ENCODE results near the gene RENBP. TPM values are rescaled to one million over a fixed set of nuclear protein-coding genes. Genes with fewer than 3 reads are reported as not detected.
A peak's percentile ranks its signal among the peaks of the same experiment; 100 is the strongest.

Gene RENBP
- total RNA-seq, 1 donor from 2014 or later = 13.4 TPM

DNA sequence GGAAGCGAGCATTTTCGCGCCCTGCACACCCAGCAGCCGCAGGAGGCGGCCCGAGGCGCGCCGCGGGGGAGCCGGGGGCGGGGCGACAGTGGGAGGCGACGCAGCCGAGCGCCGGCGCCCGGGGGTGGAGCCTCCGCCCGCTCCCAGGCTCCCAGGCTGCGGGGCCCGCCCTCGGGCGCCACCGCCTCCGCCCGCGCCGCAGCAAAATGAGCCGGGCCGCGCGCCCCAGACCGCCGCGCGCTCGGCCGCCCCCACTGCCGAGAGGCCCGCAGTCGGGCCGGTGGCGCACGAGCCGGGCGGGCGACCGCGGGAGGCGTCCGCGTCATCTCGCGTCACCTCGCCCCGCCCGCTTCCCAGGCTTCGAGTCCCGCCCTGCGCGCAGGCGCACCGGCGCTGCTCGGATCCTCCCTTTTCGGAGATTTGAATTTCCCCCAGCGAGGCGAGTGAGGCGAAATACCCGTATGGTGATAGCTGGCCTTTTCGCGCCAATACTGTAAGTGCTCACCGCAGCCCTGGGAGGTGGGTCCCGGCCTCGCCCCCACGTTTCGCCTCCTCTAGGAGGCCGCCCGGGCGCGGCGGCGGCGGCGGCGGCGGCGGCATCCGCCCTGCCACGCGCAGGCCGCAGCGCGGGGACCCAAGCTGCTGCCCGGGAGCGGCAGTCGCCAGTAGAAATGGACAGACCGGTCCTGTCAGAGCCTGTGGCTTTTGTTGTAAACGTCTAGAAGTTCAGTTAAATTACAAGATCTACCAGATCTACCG is 28.1 kb upstream of the RENBP start, which contains the start of gene TMEM187:
TSS of gene TMEM187 (plus strand) at position 387 of the 759 bp plus-strand sequence. CDS start 9,309 bp downstream, outside the sequence.
- Mint-ChIP-seq H3K36me3 (ENCODE audit: low read depth) (no peaks in the 10 kb centered on the region), H3K27ac (ENCODE audit: unreplicated experiment) (peak within 1 kb of the TSS; percentile 100), H3K4me3 (ENCODE audit: unreplicated experiment) (peak within 1 kb of the TSS; percentile 100), H3K4me1 (ENCODE audit: low read depth) (peaks cover 44% of the 10 kb centered on the region), H3K9me3 (ENCODE audit: low read depth) (no peaks in the 10 kb centered on the region), H3K27me3 (ENCODE audit: low read depth) (no peaks in the 10 kb centered on the region)
- TF ChIP-seq, protein P1, sequence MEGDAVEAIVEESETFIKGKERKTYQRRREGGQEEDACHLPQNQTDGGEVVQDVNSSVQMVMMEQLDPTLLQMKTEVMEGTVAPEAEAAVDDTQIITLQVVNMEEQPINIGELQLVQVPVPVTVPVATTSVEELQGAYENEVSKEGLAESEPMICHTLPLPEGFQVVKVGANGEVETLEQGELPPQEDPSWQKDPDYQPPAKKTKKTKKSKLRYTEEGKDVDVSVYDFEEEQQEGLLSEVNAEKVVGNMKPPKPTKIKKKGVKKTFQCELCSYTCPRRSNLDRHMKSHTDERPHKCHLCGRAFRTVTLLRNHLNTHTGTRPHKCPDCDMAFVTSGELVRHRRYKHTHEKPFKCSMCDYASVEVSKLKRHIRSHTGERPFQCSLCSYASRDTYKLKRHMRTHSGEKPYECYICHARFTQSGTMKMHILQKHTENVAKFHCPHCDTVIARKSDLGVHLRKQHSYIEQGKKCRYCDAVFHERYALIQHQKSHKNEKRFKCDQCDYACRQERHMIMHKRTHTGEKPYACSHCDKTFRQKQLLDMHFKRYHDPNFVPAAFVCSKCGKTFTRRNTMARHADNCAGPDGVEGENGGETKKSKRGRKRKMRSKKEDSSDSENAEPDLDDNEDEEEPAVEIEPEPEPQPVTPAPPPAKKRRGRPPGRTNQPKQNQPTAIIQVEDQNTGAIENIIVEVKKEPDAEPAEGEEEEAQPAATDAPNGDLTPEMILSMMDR (IDR thresholded peaks at IDR 0.05) = peak; percentile 21
- peak; percentile 97 for DNase-seq (ENCODE audit: low spot score)

- H3K27me3 Mint-ChIP-seq (ENCODE audit: low read depth) = no peaks in the 10 kb centered on the region
- no peaks in the 10 kb centered on the region for H3K36me3 Mint-ChIP-seq (ENCODE audit: low read depth)
- no peaks in the 10 kb centered on the region for H3K9me3 Mint-ChIP-seq (ENCODE audit: low read depth)
- H3K4me3 Mint-ChIP-seq (ENCODE audit: unreplicated experiment) = peak within 1 kb of the TSS; percentile 100
- peaks cover 52% of the 10 kb centered on the region for H3K4me1 Mint-ChIP-seq (ENCODE audit: low read depth)
- peak; percentile 98 for DNase-seq (ENCODE audit: low spot score)
- H3K27ac Mint-ChIP-seq (ENCODE audit: unreplicated experiment) = peak within 1 kb of the TSS; percentile 100
- TF ChIP-seq, protein P1 (IDR thresholded peaks at IDR 0.05) = no peak
Observed at GRCh38 chrX:153971450-153972367, 27.3 kb upstream of the RENBP start, which contains the start of gene HCFC1. TSS of gene HCFC1 (minus strand) at chrX:153971818. CDS start at chrX:153970840, 978 bp downstream.

DNA sequence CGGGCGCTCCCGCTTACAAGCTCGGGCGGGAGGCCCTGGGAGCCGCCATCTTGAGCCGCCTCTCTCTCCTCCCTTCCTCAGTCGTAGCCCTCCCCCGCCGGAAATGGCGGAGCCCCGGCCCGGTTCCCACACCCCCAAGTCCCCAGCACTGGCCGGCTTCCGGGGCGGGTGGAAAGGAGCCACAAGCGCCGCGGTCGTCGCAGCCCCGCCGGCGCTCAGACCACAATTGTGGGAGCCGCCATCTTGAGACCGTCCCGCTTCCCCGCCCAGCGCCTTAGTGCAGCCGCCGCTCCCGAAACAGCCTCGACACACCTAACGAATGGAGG is 26.6 kb upstream of the RENBP start:
- no peaks in the 10 kb centered on the region for H3K9me3 Mint-ChIP-seq (ENCODE audit: low read depth)

GRCh38 chrX:153970357-153971123 is 26.1 kb upstream of the RENBP start:
- no peak for DNase-seq (ENCODE audit: low spot score)
- Mint-ChIP-seq H3K4me3 (ENCODE audit: unreplicated experiment) (peak overlapping the region; percentile 100), H3K27me3 (ENCODE audit: low read depth) (no peaks in the 10 kb centered on the region), H3K4me1 (ENCODE audit: low read depth) (peaks cover 61% of the 10 kb centered on the region), H3K36me3 (ENCODE audit: low read depth) (no peaks in the 10 kb centered on the region), H3K27ac (ENCODE audit: unreplicated experiment) (peak overlapping the region; percentile 100), H3K9me3 (ENCODE audit: low read depth) (no peaks in the 10 kb centered on the region)
- TF ChIP-seq, protein P1 (IDR thresholded peaks at IDR 0.05) = no peak

More for the DNA sequence above, 26.6 kb upstream of the RENBP start:
- TF ChIP-seq, protein P1 (IDR thresholded peaks at IDR 0.05) = no peak
- Mint-ChIP-seq H3K27me3 (ENCODE audit: low read depth) (no peaks in the 10 kb centered on the region), H3K27ac (ENCODE audit: unreplicated experiment) (peak overlapping the region; percentile 100), H3K36me3 (ENCODE audit: low read depth) (no peaks in the 10 kb centered on the region), H3K4me3 (ENCODE audit: unreplicated experiment) (peak overlapping the region; percentile 100), H3K4me1 (ENCODE audit: low read depth) (peaks cover 58% of the 10 kb centered on the region)
- peak; percentile 99 for DNase-seq (ENCODE audit: low spot score)

Measured in chondrocyte (in vitro differentiated cells).